Globus pallidus (tissue), 1 donor: ENCODE results near the gene FCGR3B.
A peak's percentile ranks its signal among the peaks of the same experiment; 100 is the strongest.
"Not testable (repeated sequence)": the region's sequence is repeated elsewhere in the genome, so short reads cannot be mapped to it uniquely, and the experiment has no call there.

Experiments
- DNase-seq: peaks from one replicate; pipeline ENCODE4 v3.0.0-alpha.2; 2015; ENCODE audit warnings: low spot score

FCGR3B gene

GRCh38 chr1:161638251-161638993 is 7.4 kb upstream of the FCGR3B start:
- DNase-seq, result not testable (repeated sequence)

- not testable (repeated sequence) for DNase-seq
Observed at GRCh38 chr1:161636976-161637375, 6.0 kb upstream of the FCGR3B start.

- DNase-seq, result not testable (repeated sequence)
Observed at GRCh38 chr1:161636189-161636782, 5.3 kb upstream of the FCGR3B start.

- DNase-seq, result not testable (repeated sequence)
Observed at GRCh38 chr1:161634993-161635392, 4.0 kb upstream of the FCGR3B start.

- DNase-seq, result not testable (repeated sequence)
Observed at GRCh38 chr1:161630128-161630742, 741 bp downstream of the FCGR3B start.

- not testable (repeated sequence) for DNase-seq
Observed at GRCh38 chr1:161626445-161627146, 4.4 kb downstream of the FCGR3B start.

- not testable (repeated sequence) for DNase-seq
Observed at GRCh38 chr1:161624605-161625004, 6.4 kb downstream of the FCGR3B start.

GRCh38 chr1:161623401-161624051 is 7.5 kb downstream of the FCGR3B start:
- not testable (repeated sequence) for DNase-seq

- DNase-seq, result not testable (repeated sequence)
Observed at GRCh38 chr1:161622054-161622453, 8.9 kb downstream of the FCGR3B start.

GRCh38 chr1:161621181-161622000 is 9.6 kb downstream of the FCGR3B start:
- DNase-seq, result peak; percentile 48

- DNase-seq, result not testable (repeated sequence)
Observed at GRCh38 chr1:161620399-161620798, 10.6 kb downstream of the FCGR3B start.

GRCh38 chr1:161618517-161618916 is 12.5 kb downstream of the FCGR3B start:
- not testable (repeated sequence) for DNase-seq

- not testable (repeated sequence) for DNase-seq
Observed at GRCh38 chr1:161616417-161616816, 14.6 kb downstream of the FCGR3B start.

- DNase-seq, result not testable (repeated sequence)
Observed at GRCh38 chr1:161613142-161613514, 17.8 kb downstream of the FCGR3B start.

- peak; percentile 88 for DNase-seq
Observed at GRCh38 chr1:161612322-161613141, 18.4 kb downstream of the FCGR3B start.

GRCh38 chr1:161611866-161612321 is 19.1 kb downstream of the FCGR3B start:
- peak; percentile 33 for DNase-seq

GRCh38 chr1:161610198-161610597 is 20.8 kb downstream of the FCGR3B start:
- DNase-seq, result not testable (repeated sequence)

- not testable (repeated sequence) for DNase-seq
Observed at GRCh38 chr1:161606541-161607336, 24.2 kb downstream of the FCGR3B start.
